Activated CD4-positive, alpha-beta T cell treated with anti-CD3 and anti-CD28 coated beads for 1 hour (primary cell): ENCODE results near the gene OSBPL9.
"Not testable (repeated sequence)": the region's sequence is repeated elsewhere in the genome, so short reads cannot be mapped to it uniquely, and the experiment has no call there.

Source experiments
- DNase-seq: peaks from one replicate; pipeline ENCODE4 v3.0.0-alpha.2; 2020

OSBPL9 gene

DNA sequence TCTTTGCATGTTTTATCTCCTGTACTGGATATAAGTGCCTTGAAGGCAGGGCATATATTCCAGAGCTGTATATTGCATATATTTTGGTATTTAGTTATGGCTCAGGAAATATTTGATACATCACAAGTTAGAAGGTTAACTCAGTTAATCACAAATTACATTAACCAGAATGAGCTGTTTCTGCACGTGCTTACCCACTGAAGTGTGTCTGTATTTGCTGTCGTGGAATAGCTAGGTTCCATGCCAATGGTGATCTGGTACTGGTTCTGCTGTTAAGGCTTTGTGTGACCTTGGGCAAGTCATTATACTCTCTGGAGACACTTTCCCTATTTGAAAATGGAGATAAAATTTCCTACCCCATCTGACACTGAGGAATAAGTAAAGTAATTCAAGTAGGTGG lies 50.7 kb downstream of the OSBPL9 start:
- no peak for DNase-seq

DNA sequence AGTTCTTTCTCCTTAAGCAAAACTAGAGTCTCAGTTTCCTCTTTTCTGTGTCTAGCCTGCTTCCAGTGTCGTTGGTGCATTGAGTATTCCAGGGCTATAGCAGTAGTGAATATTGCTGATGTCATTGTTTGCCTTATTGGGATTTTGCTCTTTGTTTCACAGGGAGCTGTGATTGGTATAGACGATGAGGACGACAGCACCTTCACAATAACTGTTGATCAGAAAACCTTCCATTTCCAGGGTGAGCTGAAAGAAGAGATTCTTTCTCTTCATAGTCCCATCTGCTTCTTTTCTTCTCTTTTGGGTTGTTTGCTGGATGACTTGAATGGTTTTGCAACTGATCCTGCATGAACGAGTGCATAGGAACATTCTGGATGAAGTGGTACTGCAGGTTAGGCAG lies 52.4 kb downstream of the OSBPL9 start:
- no peak for DNase-seq

DNA sequence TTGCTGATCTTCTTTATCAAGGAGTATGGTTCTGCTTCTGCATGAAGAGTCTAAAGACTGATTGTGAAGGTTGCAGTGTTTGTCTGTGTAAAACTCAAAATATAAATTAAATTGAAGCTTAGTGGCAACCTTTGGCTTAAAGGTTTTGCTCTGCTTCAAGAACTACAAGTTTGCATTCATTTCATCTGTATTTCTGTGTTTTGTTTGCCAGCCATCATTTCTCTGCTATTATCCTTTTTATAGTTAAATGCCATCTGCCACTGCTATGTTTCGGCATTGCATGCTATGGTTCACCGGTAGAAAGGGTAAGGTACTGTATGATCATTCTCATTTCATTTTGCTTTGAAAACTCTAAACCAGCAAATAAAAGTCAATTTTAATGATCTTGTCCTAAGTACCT lies 52.9 kb downstream of the OSBPL9 start:
- no peak for DNase-seq

DNA sequence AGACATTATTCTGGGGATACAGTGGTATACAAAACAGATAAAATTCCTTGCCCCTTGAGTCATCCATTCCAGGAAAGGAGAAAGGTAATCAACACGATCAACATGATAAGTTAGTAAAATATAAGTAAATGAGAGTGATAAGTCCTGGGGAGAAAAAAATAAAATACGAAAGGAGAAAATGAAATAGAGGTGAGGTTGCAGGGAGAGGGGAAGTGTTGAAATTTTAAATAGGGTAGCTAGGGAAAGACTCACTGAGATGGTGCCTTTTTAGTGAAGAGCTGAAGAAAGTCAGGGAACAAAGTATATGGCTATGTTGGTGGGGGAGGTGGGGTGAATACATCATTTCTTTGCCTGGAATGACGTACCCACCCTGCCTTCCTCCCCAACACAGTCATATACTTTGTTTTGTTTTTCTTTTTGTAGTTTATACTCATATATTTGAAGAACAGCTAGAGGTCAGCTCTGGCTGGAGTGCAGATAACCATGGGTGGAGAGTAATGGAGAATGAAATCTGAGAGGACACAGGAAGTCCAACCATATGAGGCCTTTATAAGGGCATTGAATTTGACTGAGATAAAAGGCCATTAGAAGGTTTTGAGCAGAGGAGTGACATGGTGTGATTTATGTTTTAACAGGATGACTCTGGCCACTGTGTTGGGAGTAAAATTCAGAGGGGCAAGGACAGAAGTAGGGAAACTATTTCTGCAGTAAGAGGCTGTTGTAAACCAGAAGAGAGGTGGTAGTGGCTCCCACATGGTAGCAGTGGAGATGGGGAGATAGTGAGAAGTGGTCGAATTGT lies 54.8 kb downstream of the OSBPL9 start:
- DNase-seq, result no peak

DNA sequence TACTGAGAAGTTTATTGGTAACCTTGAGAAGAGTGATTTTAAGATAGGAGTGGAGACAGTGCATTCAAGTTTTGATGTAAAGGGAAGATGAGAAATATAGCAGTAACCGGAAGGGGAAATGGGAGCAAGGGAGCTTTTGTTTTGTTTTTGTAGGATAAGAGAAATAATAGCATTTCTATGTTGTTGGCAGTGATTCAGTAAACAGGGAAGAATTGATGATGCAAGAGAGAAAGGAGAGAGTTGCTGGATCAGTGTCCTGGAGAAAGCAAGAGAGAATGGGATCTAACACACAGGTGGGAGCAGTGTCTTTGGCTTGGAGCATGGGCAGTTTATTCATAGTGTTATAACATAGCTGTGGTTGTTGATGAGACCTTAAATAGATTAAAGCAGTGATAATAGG lies 56.4 kb downstream of the OSBPL9 start:
- DNase-seq, result no peak

DNA sequence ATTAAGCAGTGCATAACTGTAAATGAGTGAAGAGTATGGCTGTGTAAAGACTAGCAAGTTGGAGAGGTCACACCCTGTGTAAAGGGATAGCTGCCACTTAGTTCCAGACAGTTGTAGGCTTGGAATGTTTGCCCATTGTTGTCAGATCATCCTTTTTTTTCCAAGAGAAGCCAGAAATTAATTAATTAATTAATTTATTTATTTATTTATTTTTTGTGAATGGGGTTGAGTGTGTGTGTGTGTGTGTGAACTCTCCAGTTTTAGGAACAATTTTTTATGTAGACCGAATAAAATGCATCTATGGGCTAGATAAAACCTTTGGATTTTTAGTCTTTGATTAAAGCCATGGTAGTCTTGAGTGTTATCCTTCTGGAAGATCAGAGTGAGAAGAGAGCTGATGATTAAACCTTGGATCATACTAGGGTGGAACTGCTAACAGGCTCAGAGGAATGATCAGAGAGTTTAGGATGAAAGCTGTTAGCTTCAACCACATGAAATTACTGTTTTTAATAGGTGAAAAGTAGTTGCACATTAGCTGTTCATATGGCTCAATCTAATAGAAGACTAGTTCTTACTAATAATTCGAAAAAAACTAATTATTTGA lies 58.4 kb downstream of the OSBPL9 start:
- no peak for DNase-seq

- DNase-seq, result no peak
These were observed 62.5 kb downstream of the OSBPL9 start for GRCh38 chr1:51679435-51679834.

DNA sequence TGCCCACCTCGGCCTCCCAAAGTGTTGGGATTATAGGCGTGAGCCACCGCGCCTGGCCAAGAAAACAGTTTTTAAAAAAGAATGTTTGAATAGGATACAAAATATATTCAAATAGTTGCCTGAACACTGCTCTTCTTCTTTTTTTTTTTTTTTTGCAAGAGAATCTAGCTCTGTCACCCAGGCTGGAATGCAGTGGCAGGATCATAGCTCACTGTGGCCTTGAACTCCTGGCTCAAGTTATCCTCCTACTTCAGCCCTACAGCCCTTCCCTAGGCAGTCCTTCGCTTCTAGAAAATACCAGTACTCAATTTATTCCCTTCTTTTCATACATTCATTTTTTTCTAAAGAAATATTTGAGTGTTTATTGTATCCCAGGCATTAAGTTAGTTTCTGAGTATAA lies 67.9 kb downstream of the OSBPL9 start:
- DNase-seq, result no peak

GRCh38 chr1:51686450-51686849 lies 69.6 kb downstream of the OSBPL9 start:
- no peak for DNase-seq

- no peak for DNase-seq
These were observed 72.2 kb downstream of the OSBPL9 start for GRCh38 chr1:51689075-51689440.

GRCh38 chr1:51689643-51690042 lies 72.8 kb downstream of the OSBPL9 start:
- DNase-seq, result no peak

DNA sequence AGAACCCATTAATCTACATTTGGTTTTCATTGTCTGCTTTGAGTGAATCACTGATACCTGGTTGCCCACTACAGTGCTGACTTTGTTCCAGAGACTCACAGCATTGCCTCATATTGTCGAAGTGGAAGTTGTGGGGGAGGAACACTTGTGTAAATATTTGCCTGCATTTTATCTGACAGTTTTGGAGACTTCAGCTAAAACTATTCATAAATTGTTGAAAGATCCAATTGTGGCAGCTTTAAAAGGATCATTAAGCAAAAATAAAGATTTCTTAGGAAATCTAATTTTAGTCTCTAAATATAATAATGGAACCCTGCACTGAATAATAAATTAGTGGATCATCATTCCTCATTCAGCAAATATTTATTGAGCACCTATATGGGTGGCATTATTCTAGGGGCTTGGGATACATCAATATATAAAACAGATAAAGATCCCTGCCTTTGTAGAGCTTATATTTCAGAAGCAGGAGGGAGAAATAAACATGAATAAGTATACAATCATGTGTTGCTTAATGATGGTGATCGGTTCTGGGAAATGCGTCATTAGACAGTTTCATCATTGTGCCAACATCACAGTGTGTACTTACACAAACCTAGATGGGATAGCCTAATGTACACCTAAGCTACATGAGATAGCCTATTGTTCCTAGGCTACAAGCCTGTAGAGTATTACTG lies 73.5 kb downstream of the OSBPL9 start:
- no peak for DNase-seq

DNA sequence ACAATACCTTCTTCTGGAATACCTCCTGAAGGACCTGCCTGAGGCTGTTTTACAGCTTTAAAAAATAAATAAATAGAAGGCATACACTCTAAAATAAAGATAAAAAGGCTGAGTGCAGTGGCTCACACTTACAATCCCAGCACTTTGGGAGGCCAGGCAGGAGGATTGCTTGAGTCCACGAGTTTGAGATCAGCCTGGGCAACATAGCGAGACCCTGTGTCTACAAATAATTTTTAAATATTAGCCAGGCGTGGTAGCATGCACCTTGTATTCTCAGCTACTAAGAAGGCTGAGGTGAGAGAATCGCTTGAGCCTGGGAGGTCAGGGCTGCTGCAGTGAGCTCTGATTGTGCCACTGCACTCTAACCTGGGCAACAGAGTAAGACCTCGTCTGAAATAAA lies 75.0 kb downstream of the OSBPL9 start:
- DNase-seq, result no peak

DNA sequence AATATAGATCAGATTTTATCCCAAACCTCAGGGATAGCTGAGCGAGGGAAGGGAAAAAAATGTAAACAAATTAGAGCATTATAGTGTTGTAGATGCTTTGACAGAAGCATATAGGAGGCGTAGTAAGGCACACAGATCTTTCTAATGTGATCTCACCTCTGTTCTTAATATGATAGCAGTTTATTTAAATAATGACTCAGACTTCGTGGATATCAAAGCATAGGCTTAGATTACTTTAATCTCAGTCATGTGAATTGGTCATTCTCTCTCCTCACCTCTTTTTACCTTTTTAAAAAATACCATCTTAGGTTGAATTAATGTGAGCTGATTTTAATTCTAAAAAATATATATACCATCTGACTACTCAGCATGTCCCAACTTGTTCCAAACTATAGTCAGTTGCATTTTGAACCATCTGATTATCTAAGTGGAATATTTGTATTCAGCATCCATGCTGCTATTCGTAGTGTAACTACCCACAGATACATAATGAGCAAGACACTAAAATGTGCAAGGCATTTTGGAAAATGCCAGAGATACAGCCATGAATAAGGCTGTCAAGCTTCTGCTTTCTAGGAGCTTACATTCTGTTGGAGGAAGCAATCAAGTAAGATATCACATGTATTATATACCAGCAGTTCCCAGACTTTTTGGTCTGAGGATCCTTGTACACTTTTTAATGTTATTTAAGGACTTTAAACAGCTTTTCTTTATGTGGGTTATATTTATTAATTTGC lies 76.7 kb downstream of the OSBPL9 start:
- DNase-seq, result no peak

DNA sequence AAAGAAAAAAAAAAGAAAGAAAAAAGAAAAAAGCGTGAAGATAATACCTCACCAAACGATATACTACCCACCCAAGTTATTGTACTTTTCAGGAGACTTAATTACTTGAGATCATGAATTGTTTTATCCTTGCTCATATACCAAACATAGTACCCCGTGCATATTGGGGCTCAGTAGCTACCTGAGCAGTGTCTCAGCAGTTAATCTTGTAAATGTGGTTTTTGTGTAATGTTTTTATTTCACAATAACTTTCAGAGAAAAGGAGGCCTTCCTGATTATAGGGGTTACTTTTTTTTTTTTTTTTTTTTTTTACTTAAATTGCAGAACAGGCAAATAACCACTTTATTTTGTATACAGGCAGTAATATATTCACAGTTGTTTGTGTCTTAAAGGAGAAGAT lies 80.3 kb downstream of the OSBPL9 start:
- DNase-seq, result no peak

- no peak for DNase-seq
These were observed 82.5 kb downstream of the OSBPL9 start for GRCh38 chr1:51699391-51699790.

DNA sequence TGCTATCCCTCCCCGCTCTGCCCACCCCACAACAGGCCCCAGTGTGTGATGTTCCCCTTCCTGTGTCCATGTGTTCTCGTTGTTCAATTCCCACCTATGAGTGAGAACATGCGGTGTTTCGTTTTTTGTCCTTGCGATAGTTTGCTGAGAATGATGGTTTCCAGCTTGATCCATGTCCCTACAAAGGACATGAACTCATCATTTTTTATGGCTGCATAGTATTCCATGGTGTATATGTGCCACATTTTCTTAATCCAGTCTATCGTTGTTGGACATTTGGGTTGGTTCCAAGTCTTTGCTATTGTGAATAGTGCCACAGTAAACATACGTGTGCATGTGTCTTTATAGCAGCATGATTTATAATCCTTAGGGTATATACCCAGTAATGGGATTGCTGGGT lies 84.9 kb downstream of the OSBPL9 start:
- not testable (repeated sequence) for DNase-seq

DNA sequence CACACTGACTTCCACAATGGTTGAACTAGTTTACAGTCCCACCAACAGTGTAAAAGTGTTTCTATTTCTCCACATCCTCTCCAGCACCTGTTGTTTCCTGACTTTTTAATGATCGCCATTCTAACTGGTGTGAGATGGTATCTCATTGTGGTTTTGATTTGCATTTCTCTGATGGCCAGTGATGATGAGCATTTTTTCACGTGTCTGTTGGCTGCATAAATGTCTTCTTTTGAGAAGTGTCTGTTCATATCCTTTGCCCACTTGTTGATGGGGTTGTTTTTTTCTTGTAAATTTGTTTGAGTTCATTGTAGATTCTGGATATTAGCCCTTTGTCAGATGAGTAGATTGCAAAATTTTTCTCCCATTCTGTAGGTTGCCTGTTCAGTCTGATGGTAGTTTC lies 85.3 kb downstream of the OSBPL9 start:
- DNase-seq, result not testable (repeated sequence)

GRCh38 chr1:51705035-51705434 lies 88.1 kb downstream of the OSBPL9 start:
- no peak for DNase-seq

DNA sequence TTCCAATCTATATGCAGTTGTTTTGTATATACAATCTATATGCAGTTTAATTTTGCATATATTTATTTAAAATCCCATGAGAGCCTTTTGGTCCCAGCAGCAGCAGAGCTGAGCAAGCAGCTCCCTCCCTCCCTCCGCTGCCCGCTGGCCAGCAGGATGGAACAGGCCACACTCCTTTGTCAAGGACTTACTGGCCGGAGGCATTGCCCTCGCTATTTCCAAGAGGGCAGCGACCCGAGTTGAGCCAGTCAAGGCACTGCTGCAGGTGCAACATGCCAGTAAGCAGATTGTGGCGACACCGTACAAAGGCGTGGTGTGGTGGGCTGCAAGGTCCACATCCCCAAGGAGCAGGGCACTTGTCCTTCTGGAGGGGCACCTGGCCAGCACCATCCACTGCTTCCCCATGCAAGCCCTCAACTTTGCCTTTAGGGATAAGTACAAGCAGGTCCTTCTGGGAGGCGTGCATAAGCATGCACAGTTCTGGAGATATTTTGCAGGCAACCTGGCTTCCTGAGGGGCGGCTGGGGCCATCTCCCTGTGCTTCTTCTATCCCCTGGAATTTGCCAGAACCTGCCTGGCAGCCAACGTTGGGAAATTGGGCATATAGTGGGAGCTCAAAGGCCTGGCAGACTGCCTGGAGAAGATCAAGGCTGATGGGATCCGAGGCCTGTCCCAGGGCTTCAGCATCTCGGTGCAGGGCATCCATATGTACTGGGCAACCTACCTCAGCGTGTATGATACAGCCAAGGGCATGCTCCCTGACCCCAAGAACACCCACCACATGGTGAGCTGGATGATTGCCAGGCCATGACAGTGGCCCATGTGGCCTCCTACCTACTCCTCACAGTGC lies 92.2 kb downstream of the OSBPL9 start:
- no peak for DNase-seq

DNA sequence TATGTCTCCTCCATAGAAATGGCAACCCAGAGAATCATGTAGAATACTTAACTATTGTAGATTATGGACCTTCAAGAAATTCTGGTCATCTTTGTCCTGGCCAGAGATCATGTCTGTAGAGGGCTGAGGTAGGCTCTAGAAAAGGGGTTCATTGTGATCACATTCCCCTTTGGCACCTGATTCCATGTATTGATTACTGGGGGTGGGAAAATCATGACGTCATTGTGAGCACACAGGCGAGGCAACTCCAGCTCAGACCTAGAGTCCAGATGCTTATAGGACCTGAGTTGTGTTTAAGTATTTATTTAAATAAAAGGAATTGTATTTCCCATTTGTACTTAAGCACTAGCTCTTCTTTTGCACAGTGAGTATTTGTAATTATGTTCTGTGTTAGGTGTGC lies 93.1 kb downstream of the OSBPL9 start:
- no peak for DNase-seq

DNA sequence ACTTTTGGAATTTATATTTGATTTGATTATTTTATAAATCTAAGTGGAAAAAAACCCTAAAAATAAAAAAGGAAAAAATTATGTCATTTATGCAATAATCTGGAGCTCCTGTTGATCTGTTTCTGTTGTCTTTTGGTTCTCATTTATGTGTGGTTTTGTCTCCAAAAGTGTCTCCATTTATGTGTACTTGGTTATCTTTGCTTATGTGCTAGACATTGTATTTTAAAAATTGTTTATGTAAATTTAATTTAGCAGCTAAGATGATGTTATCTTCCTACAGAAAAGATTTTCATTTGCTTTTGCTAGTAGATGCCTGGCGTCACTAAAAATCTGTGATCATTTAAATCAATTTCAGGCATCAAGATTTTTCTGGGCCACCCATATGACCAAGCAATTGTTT lies 95.7 kb downstream of the OSBPL9 start:
- no peak for DNase-seq
